Activated naive CD8-positive, alpha-beta T cell treated with anti-CD3 and anti-CD28 coated beads, Interleukin-2, amount 50 U/mL, for 24 hours (primary cell): ENCODE results near the gene GARIN5A.

Source experiments
- ATAC-seq: fragments of 150-1000 bp; cut with Tn5 transposase; one replicate; pipeline ENCODE4 v1.10.0; 2021
- DNase-seq: peaks from one replicate; pipeline ENCODE4 v3.0.0; 2021
- H3K27ac Mint-ChIP-seq: one replicate; pipeline ENCODE4 v1.8.0; 2021; ENCODE audit warnings: mild to moderate bottlenecking, mixed read lengths
- H3K27me3 Mint-ChIP-seq: one replicate; pipeline ENCODE4 v1.8.0; 2021; ENCODE audit warnings: mixed read lengths
- H3K36me3 Mint-ChIP-seq: one replicate; pipeline ENCODE4 v1.8.0; 2021; ENCODE audit warnings: low read depth, mixed read lengths
- H3K4me1 Mint-ChIP-seq: one replicate; pipeline ENCODE4 v1.8.0; 2021; ENCODE audit warnings: mixed read lengths
- H3K4me3 Mint-ChIP-seq: one replicate; pipeline ENCODE4 v1.8.0; 2021; ENCODE audit warnings: mild to moderate bottlenecking, moderate library complexity, mixed read lengths
- H3K9me3 Mint-ChIP-seq: one replicate; pipeline ENCODE4 v1.8.0; 2021; ENCODE audit warnings: mixed read lengths

GARIN5A gene

GRCh38 chr19:50431343-50432220 lies 45.1 kb downstream of the GARIN5A start:
- Mint-ChIP-seq H3K9me3 (no peaks in the 10 kb centered on the region), H3K4me3 (peak overlapping the region; percentile 79), H3K4me1 (peaks cover 29% of the 10 kb centered on the region), H3K27me3 (peaks cover 22% of the 10 kb centered on the region), H3K36me3 (no peaks in the 10 kb centered on the region), H3K27ac (peak overlapping the region; percentile 70)
- DNase-seq (peak; percentile 90), ATAC-seq (peak; percentile 93)

DNA sequence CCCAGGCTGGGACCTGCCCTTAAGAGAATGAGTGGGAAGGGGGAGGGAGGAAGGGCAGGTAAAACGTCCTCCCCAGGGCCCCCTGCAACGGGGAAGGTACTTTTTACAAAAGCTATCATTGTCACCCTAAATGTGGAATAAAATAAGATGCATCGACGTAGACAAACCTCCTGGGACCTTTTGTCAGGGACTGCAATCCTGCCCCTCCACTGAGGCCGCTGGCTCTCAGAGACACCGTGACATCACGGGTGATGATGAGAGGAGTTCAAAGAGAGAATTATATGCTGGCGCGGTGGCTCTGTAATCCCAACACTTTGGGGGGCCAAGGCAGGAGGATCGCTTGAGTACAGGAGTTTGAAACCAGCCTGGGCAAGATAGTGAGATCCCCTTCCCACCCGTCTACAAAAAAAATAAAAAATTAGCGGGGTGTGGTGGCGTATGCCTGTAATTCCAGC lies 45.7 kb downstream of the GARIN5A start:
- Mint-ChIP-seq H3K27ac (peak overlapping the region; percentile 70), H3K27me3 (peaks cover 22% of the 10 kb centered on the region), H3K4me1 (peaks cover 29% of the 10 kb centered on the region), H3K4me3 (peak overlapping the region; percentile 79), H3K9me3 (no peaks in the 10 kb centered on the region), H3K36me3 (no peaks in the 10 kb centered on the region)
- ATAC-seq, result no peak
- DNase-seq, result no peak

DNA sequence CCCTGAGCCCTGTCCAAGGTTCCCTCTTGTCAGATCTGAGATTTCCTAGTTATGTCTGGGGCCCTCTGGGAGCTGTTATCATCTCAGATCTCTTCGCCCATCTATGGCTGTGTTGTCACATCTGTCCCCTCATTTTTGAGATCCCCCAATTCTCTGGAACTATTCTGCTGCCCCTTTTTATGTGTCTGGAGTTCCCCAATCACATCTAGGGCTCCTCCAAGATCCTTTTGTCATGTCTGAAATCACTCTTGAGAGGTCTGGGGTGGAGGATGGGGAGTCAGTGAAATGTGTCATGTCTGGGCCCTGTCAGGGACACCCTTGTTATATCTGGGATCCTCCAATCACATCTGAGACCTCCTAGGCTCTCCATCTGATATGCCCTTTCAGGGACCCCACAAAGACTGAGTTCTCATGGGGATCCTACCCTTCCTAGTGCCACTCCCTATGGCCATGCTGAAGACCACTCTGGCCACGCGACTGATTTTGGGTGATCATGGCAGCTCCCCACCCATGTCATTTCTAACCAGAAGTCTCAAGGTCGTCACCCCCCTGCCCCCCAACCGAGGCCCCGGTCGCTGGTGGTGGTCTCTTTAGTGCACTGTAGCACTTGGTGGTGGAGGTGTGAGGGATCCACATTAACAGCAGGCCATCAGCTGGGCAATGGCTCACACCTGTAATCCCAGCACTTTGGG lies 47.7 kb downstream of the GARIN5A start:
- H3K4me1 Mint-ChIP-seq, result peaks cover 26% of the 10 kb centered on the region
- H3K9me3 Mint-ChIP-seq, result no peaks in the 10 kb centered on the region
- ATAC-seq (no peak), DNase-seq (no peak)
- no peak overlapping the region for H3K27ac Mint-ChIP-seq
- H3K4me3 Mint-ChIP-seq, result no peak overlapping the region
- H3K36me3 Mint-ChIP-seq, result no peaks in the 10 kb centered on the region
- H3K27me3 Mint-ChIP-seq, result peaks cover 22% of the 10 kb centered on the region

GRCh38 chr19:50427997-50428425 lies 48.6 kb downstream of the GARIN5A start:
- ATAC-seq (no peak), DNase-seq (peak; percentile 41)
- peaks cover 18% of the 10 kb centered on the region for H3K27me3 Mint-ChIP-seq
- H3K4me3 Mint-ChIP-seq, result no peak overlapping the region
- no peaks in the 10 kb centered on the region for H3K9me3 Mint-ChIP-seq
- no peak overlapping the region for H3K27ac Mint-ChIP-seq
- H3K36me3 Mint-ChIP-seq, result no peaks in the 10 kb centered on the region
- peaks cover 22% of the 10 kb centered on the region for H3K4me1 Mint-ChIP-seq

- Mint-ChIP-seq H3K27ac (no peak overlapping the region), H3K36me3 (no peaks in the 10 kb centered on the region), H3K9me3 (no peaks in the 10 kb centered on the region), H3K27me3 (peaks cover 13% of the 10 kb centered on the region), H3K4me1 (peaks cover 20% of the 10 kb centered on the region), H3K4me3 (no peak overlapping the region)
- DNase-seq (no peak), ATAC-seq (no peak)
Observed at GRCh38 chr19:50427318-50427925, 49.2 kb downstream of the GARIN5A start.

DNA sequence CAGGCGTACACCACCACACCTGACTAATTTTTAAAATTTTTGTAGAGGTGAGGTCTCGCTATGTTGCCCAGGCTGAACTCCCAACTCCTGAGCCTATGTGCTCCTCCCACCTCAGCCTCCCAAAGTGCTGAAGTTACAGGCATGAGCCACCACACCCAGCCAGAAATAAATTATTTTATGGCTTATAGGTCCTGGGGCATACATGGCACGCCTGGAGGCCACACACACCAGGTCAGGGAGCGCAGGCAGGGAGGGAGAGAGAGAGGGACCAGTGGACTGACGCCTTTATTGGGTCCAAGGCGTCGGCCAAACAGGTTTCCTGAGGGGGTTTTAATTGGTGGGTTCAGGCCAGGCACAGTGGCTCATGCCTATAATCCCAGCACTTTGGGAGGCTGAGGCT lies 51.1 kb downstream of the GARIN5A start:
- Mint-ChIP-seq H3K27me3 (peaks cover 11% of the 10 kb centered on the region), H3K36me3 (peaks cover 7% of the 10 kb centered on the region), H3K4me1 (peaks cover 7% of the 10 kb centered on the region), H3K4me3 (no peak overlapping the region), H3K9me3 (no peaks in the 10 kb centered on the region), H3K27ac (no peak overlapping the region)
- DNase-seq (no peak), ATAC-seq (no peak)

DNA sequence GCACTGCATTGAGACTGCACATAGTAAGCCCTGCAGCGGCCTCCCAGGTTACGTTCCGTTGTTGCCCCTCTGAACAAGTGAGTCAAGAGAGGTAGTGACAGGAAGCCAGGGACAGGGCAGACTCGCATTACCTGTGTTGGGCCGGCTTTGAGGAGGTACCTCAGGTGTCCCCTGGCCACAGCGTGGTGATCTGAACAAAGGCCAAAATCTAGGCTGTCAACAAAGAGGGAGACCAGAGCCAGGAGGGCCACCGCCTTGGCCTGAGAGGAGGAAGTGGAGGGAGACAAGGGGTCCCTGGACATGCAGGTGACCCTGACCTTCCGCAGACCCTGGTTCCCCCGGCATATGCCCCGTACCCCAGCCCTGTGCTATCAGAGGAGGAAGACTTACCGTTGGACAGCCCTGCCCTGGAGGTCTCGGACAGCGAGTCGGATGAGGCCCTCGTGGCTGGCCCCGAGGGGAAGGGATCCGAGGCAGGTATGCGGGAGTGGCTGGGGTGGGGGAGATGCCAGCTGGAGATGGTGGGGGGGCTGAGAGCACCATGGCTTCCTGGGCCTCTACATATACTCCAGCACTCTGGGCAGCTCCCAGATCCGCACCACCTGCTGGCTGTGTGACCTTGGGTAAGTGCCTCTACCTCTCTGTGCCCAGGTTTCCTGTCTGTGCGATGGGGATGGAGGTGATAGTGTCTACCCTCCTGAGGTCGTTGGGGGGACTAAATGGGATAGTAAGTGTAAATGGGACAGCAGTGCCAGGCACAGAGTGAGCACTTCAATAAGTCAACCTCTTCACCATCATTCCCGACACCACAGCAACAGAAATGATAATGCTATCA lies 53.2 kb downstream of the GARIN5A start:
- no peak overlapping the region for H3K27ac Mint-ChIP-seq
- H3K27me3 Mint-ChIP-seq, result peaks cover 19% of the 10 kb centered on the region
- peaks cover 15% of the 10 kb centered on the region for H3K36me3 Mint-ChIP-seq
- DNase-seq (no peak), ATAC-seq (no peak)
- H3K4me1 Mint-ChIP-seq, result peaks cover 13% of the 10 kb centered on the region
- H3K9me3 Mint-ChIP-seq, result no peaks in the 10 kb centered on the region
- no peak overlapping the region for H3K4me3 Mint-ChIP-seq

DNA sequence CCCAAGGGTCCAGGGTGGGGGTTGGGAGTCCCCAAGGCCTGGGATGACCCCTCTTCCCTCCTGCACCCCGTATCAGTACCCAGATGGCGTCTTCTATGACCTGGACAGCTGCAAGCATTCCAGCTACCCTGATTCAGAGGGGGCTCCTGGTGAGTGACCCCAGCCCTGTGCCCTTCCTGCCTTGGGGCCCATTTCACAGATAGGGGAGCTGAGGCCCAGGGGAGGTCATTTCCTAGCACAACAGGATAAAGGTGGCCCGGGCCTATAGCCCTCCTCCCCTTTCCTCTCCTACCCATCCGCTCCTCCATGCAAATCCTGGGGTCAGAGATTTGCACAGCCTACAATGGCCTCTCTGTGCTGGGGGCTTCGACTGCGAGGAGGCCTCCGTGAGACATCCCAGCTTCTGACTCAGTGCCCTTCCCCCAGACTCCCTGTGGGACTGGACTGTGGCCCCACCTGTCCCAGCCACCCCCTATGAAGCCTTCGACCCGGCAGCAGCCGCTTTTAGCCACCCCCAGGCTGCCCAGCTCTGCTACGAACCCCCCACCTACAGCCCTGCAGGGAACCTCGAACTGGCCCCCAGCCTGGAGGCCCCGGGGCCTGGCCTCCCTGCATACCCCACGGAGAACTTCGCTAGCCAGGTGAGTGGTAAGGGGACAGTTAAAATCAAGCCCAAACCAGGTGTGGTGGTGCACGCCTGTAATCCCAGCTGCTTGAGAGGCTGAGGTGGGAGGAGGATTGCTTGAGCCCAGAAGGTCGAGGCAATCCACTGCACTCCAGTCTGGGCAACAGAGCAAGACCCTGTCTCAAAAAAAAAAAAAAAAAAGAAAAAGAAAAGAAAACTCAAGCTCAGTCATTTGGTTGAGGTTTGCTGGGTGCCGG lies 54.0 kb downstream of the GARIN5A start:
- DNase-seq, result no peak
- Mint-ChIP-seq H3K4me1 (peaks cover 16% of the 10 kb centered on the region), H3K27me3 (peaks cover 19% of the 10 kb centered on the region), H3K36me3 (peaks cover 18% of the 10 kb centered on the region), H3K9me3 (no peaks in the 10 kb centered on the region), H3K4me3 (no peak overlapping the region), H3K27ac (no peak overlapping the region)
- ATAC-seq, result no peak

GRCh38 chr19:50420808-50421207 lies 55.8 kb downstream of the GARIN5A start:
- Mint-ChIP-seq H3K9me3 (no peaks in the 10 kb centered on the region), H3K4me3 (peak overlapping the region; percentile 7), H3K36me3 (peaks cover 18% of the 10 kb centered on the region), H3K27me3 (peaks cover 19% of the 10 kb centered on the region), H3K4me1 (peaks cover 16% of the 10 kb centered on the region), H3K27ac (no peak overlapping the region)
- DNase-seq (no peak), ATAC-seq (no peak)

GRCh38 chr19:50420127-50420526 lies 56.5 kb downstream of the GARIN5A start:
- ATAC-seq, result no peak
- Mint-ChIP-seq H3K27me3 (peaks cover 19% of the 10 kb centered on the region), H3K4me1 (peaks cover 16% of the 10 kb centered on the region), H3K27ac (no peak overlapping the region), H3K36me3 (peaks cover 18% of the 10 kb centered on the region), H3K4me3 (peak overlapping the region; percentile 59), H3K9me3 (no peaks in the 10 kb centered on the region)
- no peak for DNase-seq

- H3K4me3 Mint-ChIP-seq, result peak overlapping the region; percentile 75
Observed at GRCh38 chr19:50419580-50420035, 57.0 kb downstream of the GARIN5A start.

DNA sequence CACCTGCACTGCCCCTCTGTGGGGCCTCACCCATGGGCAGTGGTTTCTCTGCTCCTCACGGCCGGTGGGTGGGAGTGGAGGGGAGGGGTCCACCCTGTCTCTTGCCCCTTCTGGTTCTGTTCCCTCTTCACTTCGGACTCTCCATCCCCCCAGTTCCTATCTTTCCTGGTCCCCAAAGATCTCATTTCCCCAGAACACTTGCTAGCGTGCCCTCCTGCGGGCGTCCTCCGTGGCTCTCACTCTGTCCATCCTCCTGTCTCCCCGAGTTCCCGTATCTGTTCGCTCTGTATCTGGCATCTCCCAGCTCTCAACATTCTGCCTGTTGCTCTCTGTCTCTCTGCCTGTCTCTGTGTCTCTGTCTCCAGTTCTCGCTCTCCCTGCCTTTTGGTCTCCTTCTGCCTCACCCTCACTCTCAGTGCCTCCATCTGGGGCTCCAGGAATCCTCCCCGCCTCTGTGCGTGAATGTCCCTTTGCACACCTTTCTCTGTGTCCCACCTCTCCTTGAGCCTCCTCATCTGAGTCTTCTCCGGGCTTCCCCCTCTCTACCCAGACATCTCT lies 57.5 kb downstream of the GARIN5A start:
- ATAC-seq (no peak), DNase-seq (no peak)
- Mint-ChIP-seq H3K4me1 (peaks cover 16% of the 10 kb centered on the region), H3K4me3 (peak overlapping the region; percentile 75), H3K27me3 (peaks cover 19% of the 10 kb centered on the region), H3K27ac (peak overlapping the region; percentile 36), H3K9me3 (no peaks in the 10 kb centered on the region), H3K36me3 (peaks cover 21% of the 10 kb centered on the region)

More at GRCh38 chr19:50419580-50420035, 57.0 kb downstream of the GARIN5A start:
- H3K27me3 Mint-ChIP-seq, result peaks cover 19% of the 10 kb centered on the region
- no peak for DNase-seq
- H3K9me3 Mint-ChIP-seq, result no peaks in the 10 kb centered on the region
- H3K36me3 Mint-ChIP-seq, result peaks cover 18% of the 10 kb centered on the region
- ATAC-seq, result no peak
- H3K27ac Mint-ChIP-seq, result peak overlapping the region; percentile 36
- H3K4me1 Mint-ChIP-seq, result peaks cover 16% of the 10 kb centered on the region
